HG03521 (cell line): ENCODE results near the gene OTUD4.
"Not testable (repeated sequence)": the region's sequence is repeated elsewhere in the genome, so short reads cannot be mapped to it uniquely, and the experiment has no call there.

ENCODE experiments used
- ATAC-seq: cut with Tn5 transposase; IDR thresholded peaks from one replicate; pipeline ENCODE4 v1.9.1; 2021; ENCODE audit warnings: mild to moderate bottlenecking, moderate library complexity; ENCODE audit not compliant: unreplicated experiment

OTUD4 gene

GRCh38 chr4:145180298-145181090, at the start of gene OTUD4:
OTUD4 (minus strand) TSS chr4:145180589; CDS start chr4:145179973, 616 bp downstream.
- ATAC-seq, result peak; percentile 80

- ATAC-seq, result not testable (repeated sequence)
Observed at GRCh38 chr4:145223228-145223627, 42.8 kb upstream of the OTUD4 start.

- ATAC-seq, result not testable (repeated sequence)
Observed at GRCh38 chr4:145221529-145221928, 41.1 kb upstream of the OTUD4 start.

GRCh38 chr4:145219090-145219489, 38.7 kb upstream of the OTUD4 start:
- ATAC-seq, result no peak

GRCh38 chr4:145218251-145218650, 37.9 kb upstream of the OTUD4 start:
- ATAC-seq, result peak; percentile 88

- ATAC-seq, result no peak
Observed at GRCh38 chr4:145217349-145217748, 37.0 kb upstream of the OTUD4 start.

GRCh38 chr4:145216535-145216934, 36.1 kb upstream of the OTUD4 start:
- ATAC-seq, result no peak

- no peak for ATAC-seq
Observed at GRCh38 chr4:145213245-145213644, 32.9 kb upstream of the OTUD4 start.

- no peak for ATAC-seq
Observed at GRCh38 chr4:145207934-145208333, 27.5 kb upstream of the OTUD4 start.

- no peak for ATAC-seq
Observed at GRCh38 chr4:145203410-145203809, 23.0 kb upstream of the OTUD4 start.

- ATAC-seq, result no peak
Observed at GRCh38 chr4:145200366-145200765, 20.0 kb upstream of the OTUD4 start.

GRCh38 chr4:145199051-145199716, 18.8 kb upstream of the OTUD4 start:
- no peak for ATAC-seq

GRCh38 chr4:145196747-145197146, 16.4 kb upstream of the OTUD4 start:
- ATAC-seq, result no peak

- peak; percentile 86 for ATAC-seq
Observed at GRCh38 chr4:145195167-145195952, 15.0 kb upstream of the OTUD4 start.

GRCh38 chr4:145189981-145190380, 9.6 kb upstream of the OTUD4 start:
- ATAC-seq, result no peak

- ATAC-seq, result peak; percentile 82
Observed at GRCh38 chr4:145186729-145187128, 6.3 kb upstream of the OTUD4 start.

- no peak for ATAC-seq
Observed at GRCh38 chr4:145183581-145183980, 3.2 kb upstream of the OTUD4 start.

- no peak for ATAC-seq
Observed at GRCh38 chr4:145183023-145183422, 2.6 kb upstream of the OTUD4 start.

GRCh38 chr4:145182222-145182621, 1.8 kb upstream of the OTUD4 start:
- ATAC-seq, result no peak

GRCh38 chr4:145181091-145181501, 707 bp upstream of the OTUD4 start:
- no peak for ATAC-seq

- ATAC-seq, result peak; percentile 21
Observed at GRCh38 chr4:145179861-145180297, 510 bp downstream of the OTUD4 start.
